HG03060 (cell line): ENCODE data around the gene TPO.
"Not testable (repeated sequence)": the region's sequence is repeated elsewhere in the genome, so short reads cannot be mapped to it uniquely, and the experiment has no call there.

Experiments used
- ATAC-seq: cut with Tn5 transposase; IDR thresholded peaks from one replicate; pipeline ENCODE4 v1.9.1; 2021; ENCODE audit warnings: low read depth, moderate number of reproducible peaks; ENCODE audit not compliant: unreplicated experiment

TPO gene

GRCh38 chr2:1548910-1549673 is 135.8 kb downstream of the TPO start:
- ATAC-seq, result no peak

GRCh38 chr2:1550076-1550475 is 136.8 kb downstream of the TPO start:
- ATAC-seq, result no peak

DNA sequence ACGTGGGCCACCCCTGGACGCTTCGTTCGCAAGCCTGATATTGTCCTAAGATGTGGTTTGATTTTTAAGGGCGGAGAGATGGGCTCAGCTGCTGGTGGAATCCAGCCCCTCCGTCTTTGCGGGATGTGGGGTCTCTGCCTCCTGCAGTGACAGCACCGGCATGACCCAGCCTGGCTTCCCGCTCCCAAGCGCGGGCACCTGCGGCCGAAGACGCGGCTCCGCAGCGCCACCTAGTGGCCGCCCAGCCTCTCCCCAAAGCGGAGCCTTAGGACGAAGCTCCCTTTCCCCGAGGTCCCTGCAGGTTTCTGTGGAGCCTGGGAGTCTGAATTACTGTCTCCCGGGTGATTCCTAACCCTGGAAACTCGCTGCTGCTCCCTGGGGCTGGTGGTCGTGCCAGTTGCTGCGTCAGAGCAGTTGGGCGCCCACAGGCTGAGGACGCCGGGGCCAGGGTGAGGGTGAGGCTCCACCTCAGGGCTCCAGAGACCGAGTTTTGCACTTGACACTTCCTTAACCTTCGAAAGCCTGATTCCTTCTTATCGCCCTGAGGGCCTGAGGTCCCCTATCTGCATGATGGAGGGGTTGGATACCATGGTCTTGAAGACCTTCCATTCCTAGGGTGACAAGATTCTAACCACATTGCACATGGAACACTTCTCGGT is 137.5 kb downstream of the TPO start:
- ATAC-seq, result no peak

DNA sequence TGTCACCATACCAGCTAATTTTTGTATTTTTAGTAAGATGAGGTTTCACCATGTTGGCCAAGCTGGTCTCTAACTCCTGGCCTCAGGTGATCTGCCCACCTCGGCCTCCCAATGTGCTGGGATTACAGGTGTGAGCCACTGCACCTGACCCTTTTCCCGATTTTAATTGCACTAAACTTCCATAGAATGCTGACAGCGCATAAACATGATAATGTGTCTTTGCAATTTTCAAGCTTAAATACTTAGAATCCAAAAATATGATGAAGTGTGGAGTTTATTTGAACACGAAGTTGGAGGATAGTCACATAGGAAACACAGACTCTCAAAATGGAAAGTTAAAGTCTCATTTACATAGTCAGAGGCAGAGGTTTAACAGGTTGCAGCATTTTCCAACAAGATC is 138.6 kb downstream of the TPO start:
- ATAC-seq, result no peak

DNA sequence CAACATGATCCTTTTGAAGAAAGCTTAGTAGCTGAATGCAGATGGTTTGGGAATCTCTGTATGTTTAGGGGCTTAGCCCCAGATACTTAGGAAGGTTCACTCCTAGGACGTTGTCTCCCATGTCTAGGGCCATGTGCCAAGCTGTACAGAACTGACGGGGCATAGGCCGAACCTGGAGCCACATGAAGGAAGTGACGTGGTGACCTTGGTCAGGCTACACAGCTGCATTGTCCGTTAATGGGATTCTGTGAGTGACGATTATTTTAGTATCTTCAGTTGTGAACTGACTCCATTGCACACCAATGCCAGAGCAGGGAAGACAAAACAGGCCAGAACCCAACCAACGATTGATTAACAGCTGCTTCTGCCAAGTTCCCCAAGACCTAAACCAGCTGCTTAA is 139.3 kb downstream of the TPO start:
- ATAC-seq, result no peak

DNA sequence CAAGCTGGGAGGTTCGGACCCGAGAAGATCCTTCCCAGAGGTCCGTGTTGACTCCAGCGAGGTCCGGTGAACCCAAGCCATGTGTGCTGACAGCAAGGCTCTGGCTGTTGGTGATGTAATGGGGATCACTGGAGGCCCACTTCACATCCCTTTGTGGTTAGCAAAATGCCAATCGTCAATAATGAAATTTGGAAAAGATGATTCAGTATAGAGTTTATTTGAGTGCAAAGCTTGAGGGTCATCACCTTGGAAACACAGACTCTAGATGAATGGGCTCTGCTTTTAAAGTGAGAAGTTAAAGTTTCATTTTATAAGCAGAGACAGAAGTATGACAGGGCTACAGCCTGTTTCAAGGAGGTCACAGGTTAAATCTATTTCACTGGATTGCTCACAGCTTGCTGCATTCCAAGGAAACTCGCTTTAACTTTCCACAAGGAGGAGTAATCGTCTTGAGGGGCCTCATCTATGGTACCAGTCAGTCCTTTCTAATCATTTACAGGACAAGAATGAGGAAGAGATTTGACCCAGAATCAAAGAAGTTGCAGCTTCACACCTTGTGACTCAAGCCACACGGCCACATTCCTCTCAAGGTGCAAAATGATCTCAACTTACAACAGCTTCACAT is 140.5 kb downstream of the TPO start:
- no peak for ATAC-seq

DNA sequence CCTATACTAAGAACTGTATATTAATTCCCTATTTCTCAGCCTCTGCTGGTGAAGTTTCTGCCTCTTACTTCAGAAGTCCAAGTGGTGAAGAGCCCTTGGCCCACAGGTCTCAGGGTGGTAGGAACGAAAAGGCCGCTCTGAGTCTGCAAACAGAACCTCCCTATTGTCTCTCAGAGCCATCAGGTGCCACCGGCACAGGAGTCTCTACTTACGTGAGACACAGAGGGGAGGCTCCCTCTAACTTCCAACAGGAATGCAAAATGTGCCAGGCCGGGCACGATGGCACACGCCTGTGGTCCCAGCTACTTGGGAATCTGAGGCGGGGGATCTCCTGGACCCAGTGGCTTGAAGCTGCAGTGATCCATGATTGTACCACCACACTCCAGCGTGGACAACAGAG is 143.0 kb downstream of the TPO start:
- ATAC-seq, result no peak

GRCh38 chr2:1556776-1557466 is 143.7 kb downstream of the TPO start:
- ATAC-seq, result no peak

- no peak for ATAC-seq
These were observed 144.2 kb downstream of the TPO start for GRCh38 chr2:1557467-1557820.

DNA sequence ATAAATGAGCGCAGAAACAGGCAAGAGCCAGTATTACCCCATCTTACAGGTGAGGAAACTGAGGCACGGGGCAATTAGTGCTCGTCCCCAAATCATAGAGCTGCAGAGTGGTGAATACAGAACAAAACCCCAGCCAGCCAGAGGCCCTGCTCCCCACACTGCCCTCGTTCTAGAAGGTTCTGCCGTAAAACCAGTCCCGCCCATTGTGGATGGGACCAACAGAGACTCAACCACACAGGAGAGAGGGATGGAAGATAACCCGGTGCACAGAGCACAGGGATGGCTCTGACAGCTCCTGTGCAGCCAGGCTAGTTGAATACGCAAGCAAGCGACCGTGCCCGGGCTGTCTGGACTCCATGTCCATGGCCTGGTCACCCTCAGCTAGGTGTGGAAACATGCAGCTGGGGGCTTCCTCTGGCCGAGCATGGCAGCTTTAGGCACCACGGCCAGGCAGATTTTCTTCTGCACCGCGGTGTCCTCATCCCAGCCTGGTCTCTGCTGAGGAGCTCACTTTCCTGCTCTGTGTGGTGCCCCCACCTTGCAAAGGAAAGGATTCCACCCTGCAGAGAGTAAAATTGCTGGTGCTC is 146.4 kb downstream of the TPO start:
- no peak for ATAC-seq

DNA sequence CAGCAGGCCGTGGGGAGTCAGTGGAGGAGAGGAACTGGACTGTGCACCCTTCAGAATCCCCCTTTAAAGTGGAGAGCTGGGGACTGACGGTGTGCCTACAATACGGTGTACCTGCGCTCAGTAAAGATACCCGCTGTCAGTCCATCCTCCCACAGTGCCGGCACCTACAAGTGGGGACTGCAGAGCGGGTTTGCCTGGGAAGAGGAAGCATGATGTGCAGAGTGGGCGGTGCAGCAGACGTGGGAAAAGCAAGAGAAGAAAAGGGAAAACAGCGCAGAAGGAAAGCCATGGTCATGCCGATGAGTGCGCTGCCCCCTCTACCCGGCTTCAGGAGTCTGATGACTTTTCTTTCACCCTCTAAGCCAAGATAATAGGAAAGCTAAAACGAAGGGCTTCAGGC is 148.0 kb downstream of the TPO start:
- no peak for ATAC-seq

DNA sequence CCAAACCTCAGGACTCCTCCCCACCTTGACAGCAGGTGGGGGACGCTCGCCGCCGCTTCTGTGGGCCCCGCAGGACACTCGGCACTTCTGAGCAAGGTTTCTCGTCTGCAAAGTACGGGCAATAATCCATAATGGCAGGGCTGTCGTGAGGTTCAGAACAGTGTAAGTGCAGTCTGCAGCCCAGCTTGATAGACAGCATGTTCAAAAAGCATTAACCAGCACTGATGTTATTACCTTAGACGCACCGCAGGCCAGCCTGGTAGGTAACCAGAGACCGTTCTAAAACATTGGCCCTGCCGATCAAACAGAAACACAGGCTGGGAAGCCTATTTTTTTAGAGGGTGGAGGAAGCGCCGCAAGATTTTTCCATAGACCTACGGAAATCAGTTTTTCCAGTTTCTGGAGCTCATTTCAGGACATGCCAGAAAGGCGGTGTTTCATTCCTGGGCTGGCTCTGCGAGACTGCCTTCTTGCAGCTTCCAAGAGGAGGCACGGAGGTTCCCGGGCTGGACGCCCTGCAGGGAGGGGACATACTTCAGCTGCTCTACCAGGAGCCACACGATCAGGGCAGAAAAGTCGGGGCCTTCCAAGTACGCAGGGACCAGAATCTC is 148.7 kb downstream of the TPO start:
- ATAC-seq, result no peak

DNA sequence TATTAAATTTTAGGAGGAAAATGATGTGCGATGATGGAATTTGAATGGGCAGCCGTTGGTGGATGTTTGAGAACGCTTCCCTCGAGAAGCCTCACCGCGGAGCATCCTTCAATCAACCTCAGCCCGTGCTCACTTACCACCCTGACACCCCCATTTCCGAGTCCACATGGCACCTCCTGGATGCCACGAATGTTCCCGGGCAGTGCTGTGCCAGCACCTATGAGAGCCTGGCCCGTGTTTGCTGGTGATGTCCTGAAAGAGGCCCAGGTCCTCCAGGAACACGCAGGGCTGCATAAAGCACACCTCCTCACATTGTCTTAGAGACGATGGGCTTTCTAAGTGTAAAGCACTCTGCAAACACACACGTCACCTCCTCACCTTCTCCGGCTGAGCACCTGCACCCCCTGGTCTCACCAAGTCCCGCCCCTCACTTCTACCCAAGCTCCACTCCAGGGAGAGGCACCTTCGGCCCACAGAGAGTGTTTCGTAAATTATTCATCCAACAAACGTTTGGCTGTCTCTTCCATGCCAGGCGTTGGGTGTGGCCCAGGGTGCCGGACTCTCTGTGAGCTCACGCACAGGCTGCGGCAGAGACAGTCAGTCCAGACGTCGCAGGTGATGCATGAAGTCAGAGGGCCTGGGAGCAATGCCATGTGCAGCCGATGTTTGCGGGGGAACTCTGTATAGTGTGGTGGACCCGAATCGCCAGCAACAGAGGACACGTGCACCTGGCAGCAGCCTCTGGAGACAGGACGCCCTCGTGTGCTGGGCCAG is 150.0 kb downstream of the TPO start:
- no peak for ATAC-seq

DNA sequence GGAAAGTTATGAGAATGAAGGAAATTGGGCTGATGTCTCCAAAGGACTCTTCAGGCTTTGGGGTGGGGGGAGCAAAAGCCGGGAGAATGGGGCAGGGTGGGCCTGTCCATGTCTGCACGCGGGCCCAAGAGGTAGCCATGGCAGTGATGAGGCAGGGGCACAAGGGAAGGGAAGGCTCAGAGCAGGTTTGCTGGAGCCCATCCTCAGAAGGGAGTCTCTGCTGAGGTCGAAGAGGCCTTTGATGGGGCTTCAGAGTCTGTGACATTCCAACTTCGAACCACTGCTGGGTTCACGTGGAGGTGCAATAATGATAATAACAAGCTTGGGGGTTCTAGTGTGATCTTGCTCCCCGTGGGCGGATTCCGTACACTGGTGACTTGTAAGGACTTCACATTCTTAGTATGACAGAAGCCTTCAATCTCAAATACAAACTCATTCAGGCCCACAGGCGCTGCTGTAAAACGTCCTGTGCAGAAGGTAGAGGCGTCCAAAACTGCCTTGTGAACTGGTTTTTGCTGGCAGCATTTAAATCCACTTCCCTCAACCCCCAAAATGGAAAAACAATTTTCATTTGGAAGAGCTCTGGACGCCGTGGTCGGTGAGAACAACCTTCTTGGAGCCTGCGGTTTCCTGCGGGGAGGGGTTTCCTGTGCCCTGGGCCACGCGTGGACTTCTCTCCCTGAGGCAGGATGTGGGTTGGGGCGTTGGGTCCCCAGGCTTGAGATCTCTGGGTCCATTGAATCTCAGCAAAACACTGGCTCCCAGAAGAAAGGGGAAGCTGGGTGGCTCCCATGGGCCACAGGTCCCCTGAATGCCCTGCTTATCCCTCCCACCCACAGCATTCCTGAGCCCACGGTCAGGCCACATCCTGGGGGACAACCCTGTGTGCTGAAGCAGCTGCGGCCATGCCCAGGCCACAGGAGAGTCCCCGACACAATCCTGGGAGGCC is 151.0 kb downstream of the TPO start:
- no peak for ATAC-seq

DNA sequence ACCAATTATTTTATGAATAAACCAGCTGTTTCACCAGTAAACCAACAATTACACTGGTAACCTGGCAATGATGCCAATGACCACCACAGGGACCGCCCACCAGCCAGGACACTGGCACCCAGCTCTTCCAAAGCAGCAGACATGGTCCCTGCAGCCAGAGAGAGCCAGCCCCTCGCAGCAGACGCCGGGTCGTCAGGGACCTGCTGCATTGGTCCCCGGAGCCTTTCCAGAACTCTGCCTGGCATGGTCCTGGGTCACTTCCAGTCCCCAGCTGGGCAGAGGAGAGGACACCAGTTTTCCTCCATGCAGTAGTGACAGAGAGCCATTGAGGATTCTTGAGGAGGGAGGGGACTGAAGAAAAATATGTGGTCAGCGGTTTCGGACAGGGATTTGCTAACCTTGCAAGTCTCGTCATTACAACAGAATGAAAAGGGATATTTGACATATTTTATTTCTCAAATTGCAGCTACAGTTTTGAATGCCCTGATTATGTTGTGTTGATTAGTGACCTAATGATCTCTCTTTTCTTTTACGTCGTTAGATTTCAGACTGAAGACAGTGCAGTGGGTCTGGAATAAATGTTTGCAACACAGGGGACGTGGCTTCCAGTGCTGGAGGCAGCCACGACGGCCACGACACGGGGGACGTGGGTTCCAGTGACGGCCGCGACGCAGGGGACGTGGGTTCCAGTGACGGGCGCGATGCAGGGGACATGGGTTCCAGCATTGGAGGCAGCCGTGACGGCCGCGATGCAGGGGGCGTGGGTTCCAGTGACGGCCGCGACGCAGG is 154.5 kb downstream of the TPO start:
- no peak for ATAC-seq

DNA sequence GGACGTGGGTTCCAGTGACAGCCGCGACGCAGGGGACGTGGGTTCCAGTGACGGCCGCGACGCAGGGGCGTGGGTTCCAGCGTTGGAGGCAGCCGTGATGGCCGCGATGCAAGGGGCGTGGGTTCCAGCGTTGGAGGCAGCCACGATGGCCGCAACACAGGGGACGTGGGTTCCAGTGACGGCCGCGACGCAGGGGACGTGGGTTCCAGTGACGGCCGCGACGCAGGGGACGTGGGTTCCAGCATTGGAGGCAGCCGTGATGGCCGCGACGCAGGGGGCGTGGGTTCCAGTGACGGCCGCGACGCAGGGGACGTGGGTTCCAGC is 155.0 kb downstream of the TPO start:
- ATAC-seq, result not testable (repeated sequence)

GRCh38 chr2:1569879-1570450 is 156.7 kb downstream of the TPO start:
- no peak for ATAC-seq
